Neural progenitor cell (in vitro differentiated cells): Measurements from ENCODE around the gene PIK3CD.

ENCODE experiments used
- EZH2 ChIP-seq: fragments of 200-600 bp; sonication (generic); IDR thresholded peaks from 2 replicates; pipeline ENCODE4 v1.6.1; 2017; ENCODE audit warnings: antibody characterized with exemption, mild to moderate bottlenecking, moderate library complexity
- EZH2phosphoT487 ChIP-seq: fragments of 200-600 bp; sonication (generic); IDR thresholded peaks from 2 replicates; pipeline ENCODE4 v1.6.1; 2017; ENCODE audit warnings: antibody characterized with exemption
- TF ChIP-seq, protein P1 (sequence below): fragments of 200-600 bp; sonication (generic); IDR thresholded peaks from 2 replicates; pipeline ENCODE4 v1.5.1; 2017; ENCODE audit warnings: antibody characterized with exemption, mild to moderate bottlenecking

GRCh38 chr1:9733160-9733789 lies 81.7 kb downstream of the PIK3CD start:
- TF ChIP-seq, protein P1, sequence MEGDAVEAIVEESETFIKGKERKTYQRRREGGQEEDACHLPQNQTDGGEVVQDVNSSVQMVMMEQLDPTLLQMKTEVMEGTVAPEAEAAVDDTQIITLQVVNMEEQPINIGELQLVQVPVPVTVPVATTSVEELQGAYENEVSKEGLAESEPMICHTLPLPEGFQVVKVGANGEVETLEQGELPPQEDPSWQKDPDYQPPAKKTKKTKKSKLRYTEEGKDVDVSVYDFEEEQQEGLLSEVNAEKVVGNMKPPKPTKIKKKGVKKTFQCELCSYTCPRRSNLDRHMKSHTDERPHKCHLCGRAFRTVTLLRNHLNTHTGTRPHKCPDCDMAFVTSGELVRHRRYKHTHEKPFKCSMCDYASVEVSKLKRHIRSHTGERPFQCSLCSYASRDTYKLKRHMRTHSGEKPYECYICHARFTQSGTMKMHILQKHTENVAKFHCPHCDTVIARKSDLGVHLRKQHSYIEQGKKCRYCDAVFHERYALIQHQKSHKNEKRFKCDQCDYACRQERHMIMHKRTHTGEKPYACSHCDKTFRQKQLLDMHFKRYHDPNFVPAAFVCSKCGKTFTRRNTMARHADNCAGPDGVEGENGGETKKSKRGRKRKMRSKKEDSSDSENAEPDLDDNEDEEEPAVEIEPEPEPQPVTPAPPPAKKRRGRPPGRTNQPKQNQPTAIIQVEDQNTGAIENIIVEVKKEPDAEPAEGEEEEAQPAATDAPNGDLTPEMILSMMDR, result no peak
- no peak for TF ChIP-seq EZH2
- TF ChIP-seq EZH2phosphoT487, result no peak
